Nephron progenitor cell (in vitro differentiated cells): ENCODE results near the gene ENTPD8.

Source experiments
- DNase-seq: peaks from one replicate; pipeline ENCODE4 v3.0.0; 2021
- H3K27ac Mint-ChIP-seq: 2 replicates; pipeline ENCODE4 v1.8.0; 2021; ENCODE audit warnings: mild to moderate bottlenecking, moderate library complexity, mixed read lengths
- H3K27me3 Mint-ChIP-seq: 2 replicates; pipeline ENCODE4 v1.8.0; 2021; ENCODE audit warnings: mild to moderate bottlenecking, low read depth, mixed read lengths; ENCODE audit not compliant: poor library complexity
- H3K36me3 Mint-ChIP-seq: 2 replicates; pipeline ENCODE4 v1.8.0; 2021; ENCODE audit warnings: low read depth, mixed read lengths
- H3K4me1 Mint-ChIP-seq: 2 replicates; pipeline ENCODE4 v1.8.0; 2021; ENCODE audit warnings: mixed read lengths
- H3K4me3 Mint-ChIP-seq: 2 replicates; pipeline ENCODE4 v1.8.0; 2021; ENCODE audit warnings: mild to moderate bottlenecking, moderate library complexity, mixed read lengths
- H3K9me3 Mint-ChIP-seq: 2 replicates; pipeline ENCODE4 v1.8.0; 2021; ENCODE audit warnings: mild to moderate bottlenecking, moderate library complexity, mixed read lengths
- TF ChIP-seq, protein P1 (sequence below): fragments of 200-600 bp; sonication (generic); IDR thresholded peaks from 2 replicates; pipeline ENCODE4 v1.5.0; 2021; ENCODE audit warnings: antibody characterized with exemption

Gene ENTPD8

DNA sequence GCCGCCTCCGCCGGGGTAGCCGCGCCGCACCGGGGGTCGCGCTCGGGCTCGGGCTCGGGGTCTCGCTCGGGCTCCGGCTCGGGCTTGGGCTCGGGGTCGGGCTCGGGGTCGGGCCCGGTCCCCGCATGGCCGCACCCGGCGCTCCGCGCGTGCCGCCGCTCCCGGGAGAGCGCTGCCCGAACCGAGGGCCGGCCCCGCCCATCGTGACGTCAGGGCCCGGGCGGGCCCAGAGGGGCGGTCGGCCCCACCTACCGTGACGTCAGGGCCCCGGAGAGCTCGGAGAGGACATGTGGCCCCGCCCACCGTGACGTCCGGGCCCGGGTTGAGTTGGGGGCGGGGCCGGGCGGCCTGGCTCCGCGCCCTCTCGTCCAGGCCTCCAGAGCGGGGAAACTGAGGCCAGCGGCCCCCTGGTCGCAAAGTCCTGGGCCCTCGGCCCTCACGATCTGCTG is 18.0 kb upstream of the ENTPD8 start, which contains the start of gene NSMF:
TSS of gene NSMF (minus strand) at position 183 of the 449 bp plus-strand sequence. CDS start 232 bp downstream, outside the sequence.
- no peak within 1 kb of the TSS for H3K4me3 Mint-ChIP-seq
- peaks cover 19% of the 10 kb centered on the region for H3K4me1 Mint-ChIP-seq
- TF ChIP-seq, protein P1, sequence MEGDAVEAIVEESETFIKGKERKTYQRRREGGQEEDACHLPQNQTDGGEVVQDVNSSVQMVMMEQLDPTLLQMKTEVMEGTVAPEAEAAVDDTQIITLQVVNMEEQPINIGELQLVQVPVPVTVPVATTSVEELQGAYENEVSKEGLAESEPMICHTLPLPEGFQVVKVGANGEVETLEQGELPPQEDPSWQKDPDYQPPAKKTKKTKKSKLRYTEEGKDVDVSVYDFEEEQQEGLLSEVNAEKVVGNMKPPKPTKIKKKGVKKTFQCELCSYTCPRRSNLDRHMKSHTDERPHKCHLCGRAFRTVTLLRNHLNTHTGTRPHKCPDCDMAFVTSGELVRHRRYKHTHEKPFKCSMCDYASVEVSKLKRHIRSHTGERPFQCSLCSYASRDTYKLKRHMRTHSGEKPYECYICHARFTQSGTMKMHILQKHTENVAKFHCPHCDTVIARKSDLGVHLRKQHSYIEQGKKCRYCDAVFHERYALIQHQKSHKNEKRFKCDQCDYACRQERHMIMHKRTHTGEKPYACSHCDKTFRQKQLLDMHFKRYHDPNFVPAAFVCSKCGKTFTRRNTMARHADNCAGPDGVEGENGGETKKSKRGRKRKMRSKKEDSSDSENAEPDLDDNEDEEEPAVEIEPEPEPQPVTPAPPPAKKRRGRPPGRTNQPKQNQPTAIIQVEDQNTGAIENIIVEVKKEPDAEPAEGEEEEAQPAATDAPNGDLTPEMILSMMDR = no peak
- peaks cover 12% of the 10 kb centered on the region for H3K36me3 Mint-ChIP-seq
- H3K9me3 Mint-ChIP-seq = no peaks in the 10 kb centered on the region
- peaks cover 16% of the 10 kb centered on the region for H3K27me3 Mint-ChIP-seq
- no peak within 1 kb of the TSS for H3K27ac Mint-ChIP-seq
- DNase-seq = peak; percentile 97

DNA sequence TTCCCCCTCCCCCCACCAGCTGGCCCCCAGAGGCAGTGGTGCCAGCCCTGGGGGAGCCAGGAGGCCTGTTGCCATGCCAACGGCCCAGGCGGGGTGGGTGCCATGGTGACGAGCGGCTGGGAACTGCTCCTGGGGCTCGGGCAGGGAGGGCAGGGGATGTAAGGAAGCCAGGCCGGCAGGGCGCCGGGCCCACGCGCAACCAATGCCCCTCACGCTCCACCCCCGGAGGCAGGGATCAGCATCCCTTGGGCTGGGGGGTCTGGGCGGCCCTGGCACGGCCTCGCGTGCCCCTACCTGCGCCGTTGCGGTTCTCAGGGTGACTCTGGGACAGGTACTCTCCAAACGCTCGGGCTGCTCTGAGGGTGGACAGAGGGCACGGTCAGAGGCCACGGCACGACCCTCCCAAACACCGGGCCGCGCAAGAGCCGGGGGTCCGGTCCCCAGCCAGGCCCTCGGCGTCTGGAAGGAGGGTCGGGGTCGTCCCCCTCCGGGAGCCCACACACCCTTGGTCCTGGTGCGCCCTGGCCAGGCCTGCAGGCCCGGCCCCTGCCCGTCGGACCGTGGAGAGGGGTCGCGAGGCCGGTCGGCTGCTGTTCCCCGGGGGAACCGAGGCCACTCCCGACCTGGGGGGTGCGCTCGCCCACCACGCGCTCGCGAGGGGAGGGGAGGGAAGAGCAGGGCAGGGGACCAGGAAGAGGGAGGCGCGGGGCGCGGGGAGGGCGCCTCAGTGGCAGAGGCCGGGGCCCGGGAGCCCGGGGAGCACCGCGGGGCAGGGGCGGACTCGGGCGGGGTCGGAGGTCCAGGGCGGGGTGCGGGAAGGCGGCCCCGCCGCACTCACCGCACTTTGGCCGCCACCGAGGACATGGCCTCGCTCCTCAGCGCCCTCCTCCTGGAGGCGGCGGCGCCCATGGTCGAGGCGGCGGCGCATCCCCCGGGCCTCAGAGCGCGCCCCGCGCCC is 17.3 kb upstream of the ENTPD8 start:
- DNase-seq = peak; percentile 47
- peaks cover 15% of the 10 kb centered on the region for H3K36me3 Mint-ChIP-seq
- no peak overlapping the region for H3K27ac Mint-ChIP-seq
- peaks cover 14% of the 10 kb centered on the region for H3K27me3 Mint-ChIP-seq
- H3K9me3 Mint-ChIP-seq = no peaks in the 10 kb centered on the region
- no peak overlapping the region for H3K4me3 Mint-ChIP-seq
- TF ChIP-seq, protein P1 = no peak
- peaks cover 19% of the 10 kb centered on the region for H3K4me1 Mint-ChIP-seq

DNA sequence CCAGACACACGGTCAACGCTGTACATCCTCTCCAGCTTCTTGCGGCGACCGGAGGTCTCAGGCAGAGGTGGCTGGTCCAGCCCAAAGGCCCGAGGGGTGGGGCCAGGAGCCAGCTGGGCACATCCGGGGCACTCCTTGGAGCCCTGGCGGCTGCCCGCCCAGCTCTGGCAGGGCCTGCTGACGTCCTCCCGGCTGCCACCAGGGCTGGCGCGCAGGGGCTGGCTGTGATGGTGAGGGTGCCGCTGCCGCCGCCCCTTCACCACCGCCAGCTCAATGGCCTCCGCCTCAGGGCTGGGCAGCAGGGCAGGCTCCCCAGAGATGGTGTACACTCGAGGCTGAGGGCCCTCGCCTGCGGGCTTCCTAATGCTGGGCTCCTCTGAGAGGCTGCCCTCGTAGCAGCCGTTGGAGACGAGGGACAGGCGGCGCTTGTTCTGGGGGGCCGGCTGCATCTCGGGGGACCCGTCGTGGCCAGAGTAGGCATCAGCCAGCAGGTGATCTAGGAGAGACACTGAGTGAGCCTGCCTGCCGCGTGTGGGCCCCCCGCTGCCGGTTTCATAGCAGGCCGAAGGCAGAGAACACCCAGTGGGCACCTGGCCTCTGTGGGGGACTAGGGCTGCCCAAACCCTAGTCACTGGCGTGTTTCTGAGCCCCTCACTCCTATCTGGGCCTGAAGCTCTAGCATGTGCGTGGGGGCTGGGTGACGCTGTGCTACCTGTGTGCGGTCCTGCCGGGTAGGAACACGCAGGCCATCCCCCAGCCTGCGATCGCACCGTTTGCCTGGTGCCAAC is 16.4 kb upstream of the ENTPD8 start:
- DNase-seq = no peak
- Mint-ChIP-seq H3K27ac (no peak overlapping the region), H3K27me3 (peaks cover 11% of the 10 kb centered on the region), H3K4me3 (peak overlapping the region; percentile 23), H3K4me1 (peaks cover 19% of the 10 kb centered on the region), H3K9me3 (no peaks in the 10 kb centered on the region), H3K36me3 (peaks cover 16% of the 10 kb centered on the region)
- TF ChIP-seq, protein P1 = no peak

DNA sequence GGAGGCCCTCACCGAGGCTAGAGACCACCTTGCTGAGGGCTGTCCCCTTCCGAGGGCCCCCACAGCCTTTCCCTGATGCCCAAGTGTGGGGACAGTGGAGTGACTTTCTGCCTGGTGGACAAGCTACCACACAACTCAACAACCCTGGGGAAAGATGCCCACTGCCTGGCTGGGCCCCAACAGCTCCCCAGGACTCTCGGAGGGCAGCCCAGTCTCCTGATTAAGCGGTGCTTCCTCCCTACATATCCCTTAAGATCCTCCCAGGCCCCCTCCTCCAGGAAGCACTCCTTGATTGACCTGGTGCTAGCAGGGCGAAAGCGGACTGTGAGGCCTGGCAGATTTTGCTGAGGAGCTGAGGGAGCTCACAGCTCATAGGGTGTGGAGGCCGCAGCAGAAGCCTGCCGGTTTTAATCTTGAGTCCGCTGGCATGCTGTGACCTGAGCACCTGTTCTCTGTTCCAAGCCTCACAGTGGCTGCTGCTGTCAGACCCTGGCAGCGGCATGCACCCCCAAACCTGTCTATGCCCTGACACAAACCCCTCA is 15.8 kb upstream of the ENTPD8 start:
- TF ChIP-seq, protein P1 = no peak
- Mint-ChIP-seq H3K27ac (no peak overlapping the region), H3K36me3 (peaks cover 16% of the 10 kb centered on the region), H3K4me1 (peaks cover 19% of the 10 kb centered on the region), H3K4me3 (no peak overlapping the region), H3K9me3 (no peaks in the 10 kb centered on the region), H3K27me3 (peaks cover 9% of the 10 kb centered on the region)
- DNase-seq = no peak

DNA sequence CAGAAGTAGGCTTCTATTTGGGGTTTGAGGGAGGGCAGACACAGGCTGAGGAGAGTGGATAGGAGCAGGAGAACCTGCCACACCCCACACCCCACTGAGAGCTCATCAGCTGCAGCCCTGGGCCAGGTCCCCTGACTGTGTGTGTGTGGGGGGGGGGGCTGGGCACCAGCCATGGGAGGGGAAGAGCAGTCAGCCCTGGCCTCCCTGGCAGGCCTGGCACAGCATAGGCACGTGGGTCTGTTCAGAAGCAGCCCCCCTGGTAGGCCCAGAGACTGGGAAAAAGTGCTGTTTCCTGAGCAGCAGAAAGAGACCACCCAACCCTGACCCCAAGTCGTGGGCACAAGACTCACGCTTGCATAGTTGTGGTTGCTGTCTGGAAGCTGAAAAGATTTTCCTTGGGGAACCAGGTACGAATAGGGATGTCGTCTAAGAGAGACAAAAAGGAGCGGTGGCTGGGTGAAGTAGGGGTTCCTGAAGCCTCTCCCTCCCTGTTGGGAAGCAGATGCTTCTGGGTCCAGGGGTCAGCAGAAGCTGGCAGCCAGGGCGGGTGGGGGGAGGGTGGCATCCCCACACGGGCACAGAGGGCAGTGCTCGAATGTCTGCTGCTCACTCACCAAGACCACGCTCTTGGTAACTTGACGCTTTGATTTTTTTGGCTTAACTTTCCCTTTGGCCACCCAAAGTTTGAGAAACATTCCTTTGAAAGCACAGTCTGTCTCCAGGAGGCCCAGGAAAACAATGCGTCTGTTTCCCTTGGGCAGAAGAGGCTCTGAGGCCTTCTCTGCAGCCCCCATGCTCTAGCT is 15.1 kb upstream of the ENTPD8 start:
- TF ChIP-seq, protein P1 = no peak
- H3K4me1 Mint-ChIP-seq = peaks cover 19% of the 10 kb centered on the region
- peak overlapping the region; percentile 66 for H3K4me3 Mint-ChIP-seq
- H3K27ac Mint-ChIP-seq = no peak overlapping the region
- no peaks in the 10 kb centered on the region for H3K9me3 Mint-ChIP-seq
- H3K36me3 Mint-ChIP-seq = peaks cover 16% of the 10 kb centered on the region
- DNase-seq = no peak
- peaks cover 4% of the 10 kb centered on the region for H3K27me3 Mint-ChIP-seq
